Measurements from ENCODE around the gene GCA. TPM values are rescaled to one million over a fixed set of nuclear protein-coding genes. Genes with fewer than 3 reads are reported as not detected.

GCA gene
- total and polyA plus RNA-seq, 2 of the 13 experiments (the other 11 are each of a cell fraction or from before 2014, with no cell fraction given), result 42.0 to 48.3 TPM

DNA sequence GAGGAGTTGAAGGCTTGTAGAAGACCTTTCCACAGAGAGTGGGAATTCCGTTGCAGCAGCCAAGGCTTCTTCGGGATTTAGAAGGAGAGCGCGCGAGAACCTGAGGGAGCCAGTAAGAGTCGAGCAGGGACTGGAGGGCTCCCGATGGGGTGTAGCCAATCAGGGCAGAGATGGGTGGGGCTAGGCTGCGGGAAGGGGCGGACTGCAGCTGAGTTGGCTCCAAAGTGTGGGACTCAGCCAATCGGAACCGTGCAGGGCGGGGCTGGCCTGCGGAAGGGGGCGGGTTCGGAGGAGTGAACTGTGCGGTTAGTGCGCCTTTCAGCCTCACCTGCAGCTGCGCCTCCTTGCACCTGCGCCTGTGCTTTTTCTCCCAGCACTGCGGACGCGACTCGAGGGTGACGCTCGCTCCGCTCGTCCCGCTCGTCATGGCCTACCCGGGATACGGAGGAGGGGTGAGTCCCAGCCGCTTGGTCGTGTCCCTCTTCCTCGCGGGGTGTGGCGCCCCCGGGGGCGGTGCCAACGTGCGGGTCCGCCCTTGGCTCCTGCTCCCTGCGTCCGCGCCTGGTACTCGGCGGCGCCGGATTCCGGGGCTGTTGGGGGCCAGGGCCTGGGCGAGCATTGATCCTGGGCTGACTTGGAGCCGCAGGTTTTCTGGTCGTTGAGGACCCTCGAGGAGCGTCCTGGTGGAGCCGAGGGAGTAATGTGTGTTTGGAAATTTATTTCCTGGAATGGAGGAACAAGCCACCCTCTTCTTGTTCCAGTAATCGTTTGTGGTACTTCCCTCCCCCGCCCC lies at the start of gene GCA (continued):
- TF ChIP-seq, protein P1, sequence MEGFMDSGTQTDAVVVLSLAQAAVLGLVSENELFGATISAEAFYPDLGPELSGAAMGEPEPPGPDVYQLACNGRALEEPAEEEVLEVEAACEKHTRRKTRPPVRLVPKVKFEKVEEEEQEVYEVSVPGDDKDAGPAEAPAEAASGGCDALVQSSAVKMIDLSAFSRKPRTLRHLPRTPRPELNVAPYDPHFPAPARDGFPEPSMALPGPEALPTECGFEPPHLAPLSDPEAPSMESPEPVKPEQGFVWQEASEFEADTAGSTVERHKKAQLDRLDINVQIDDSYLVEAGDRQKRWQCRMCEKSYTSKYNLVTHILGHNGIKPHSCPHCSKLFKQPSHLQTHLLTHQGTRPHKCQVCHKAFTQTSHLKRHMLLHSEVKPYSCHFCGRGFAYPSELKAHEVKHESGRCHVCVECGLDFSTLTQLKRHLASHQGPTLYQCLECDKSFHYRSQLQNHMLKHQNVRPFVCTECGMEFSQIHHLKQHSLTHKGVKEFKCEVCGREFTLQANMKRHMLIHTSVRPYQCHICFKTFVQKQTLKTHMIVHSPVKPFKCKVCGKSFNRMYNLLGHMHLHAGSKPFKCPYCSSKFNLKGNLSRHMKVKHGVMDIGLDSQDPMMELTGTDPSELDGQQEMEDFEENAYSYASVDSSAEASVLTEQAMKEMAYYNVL (CRISPR knock-in tag; IDR thresholded peaks at IDR 0.05; ENCODE audit: borderline replicate concordance), result peak; percentile 64; the same call in 1 of the 2 replicates
- TF ChIP-seq, protein P2, sequence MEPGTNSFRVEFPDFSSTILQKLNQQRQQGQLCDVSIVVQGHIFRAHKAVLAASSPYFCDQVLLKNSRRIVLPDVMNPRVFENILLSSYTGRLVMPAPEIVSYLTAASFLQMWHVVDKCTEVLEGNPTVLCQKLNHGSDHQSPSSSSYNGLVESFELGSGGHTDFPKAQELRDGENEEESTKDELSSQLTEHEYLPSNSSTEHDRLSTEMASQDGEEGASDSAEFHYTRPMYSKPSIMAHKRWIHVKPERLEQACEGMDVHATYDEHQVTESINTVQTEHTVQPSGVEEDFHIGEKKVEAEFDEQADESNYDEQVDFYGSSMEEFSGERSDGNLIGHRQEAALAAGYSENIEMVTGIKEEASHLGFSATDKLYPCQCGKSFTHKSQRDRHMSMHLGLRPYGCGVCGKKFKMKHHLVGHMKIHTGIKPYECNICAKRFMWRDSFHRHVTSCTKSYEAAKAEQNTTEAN (CRISPR knock-in tag; conservative IDR thresholded peaks at IDR 0.05), result no peak
- TF ChIP-seq NFATC3 (CRISPR knock-in tag; IDR thresholded peaks at IDR 0.05) (no peak; the same call in 1 of the 2 replicates), SRSF1 (optimal IDR thresholded peaks at IDR 0.05; ENCODE audit: low read depth, low read length) (peak; percentile 98), SNRNP70 (IDR thresholded peaks at IDR 0.05; ENCODE audit: low read depth, low read length) (no peak), CCDC6 (CRISPR knock-in tag; IDR thresholded peaks at IDR 0.05) (no peak; the same call in 1 of the 2 replicates), ZSCAN31 (CRISPR knock-in tag; IDR thresholded peaks at IDR 0.05; ENCODE audit: low read depth) (peak; percentile 70; the same call in 1 of the 2 replicates), ZNF782 (CRISPR knock-in tag; IDR thresholded peaks at IDR 0.05; ENCODE audit: borderline replicate concordance) (peak; percentile 65; the same call in 1 of the 2 replicates), ZNF292 (CRISPR knock-in tag; IDR thresholded peaks at IDR 0.05; ENCODE audit: borderline replicate concordance, low read depth) (peak; percentile 93), RBFOX2 (IDR thresholded peaks at IDR 0.05; ENCODE audit: low read depth, low read length) (peak; percentile 88)
- TF ChIP-seq, protein P3, sequence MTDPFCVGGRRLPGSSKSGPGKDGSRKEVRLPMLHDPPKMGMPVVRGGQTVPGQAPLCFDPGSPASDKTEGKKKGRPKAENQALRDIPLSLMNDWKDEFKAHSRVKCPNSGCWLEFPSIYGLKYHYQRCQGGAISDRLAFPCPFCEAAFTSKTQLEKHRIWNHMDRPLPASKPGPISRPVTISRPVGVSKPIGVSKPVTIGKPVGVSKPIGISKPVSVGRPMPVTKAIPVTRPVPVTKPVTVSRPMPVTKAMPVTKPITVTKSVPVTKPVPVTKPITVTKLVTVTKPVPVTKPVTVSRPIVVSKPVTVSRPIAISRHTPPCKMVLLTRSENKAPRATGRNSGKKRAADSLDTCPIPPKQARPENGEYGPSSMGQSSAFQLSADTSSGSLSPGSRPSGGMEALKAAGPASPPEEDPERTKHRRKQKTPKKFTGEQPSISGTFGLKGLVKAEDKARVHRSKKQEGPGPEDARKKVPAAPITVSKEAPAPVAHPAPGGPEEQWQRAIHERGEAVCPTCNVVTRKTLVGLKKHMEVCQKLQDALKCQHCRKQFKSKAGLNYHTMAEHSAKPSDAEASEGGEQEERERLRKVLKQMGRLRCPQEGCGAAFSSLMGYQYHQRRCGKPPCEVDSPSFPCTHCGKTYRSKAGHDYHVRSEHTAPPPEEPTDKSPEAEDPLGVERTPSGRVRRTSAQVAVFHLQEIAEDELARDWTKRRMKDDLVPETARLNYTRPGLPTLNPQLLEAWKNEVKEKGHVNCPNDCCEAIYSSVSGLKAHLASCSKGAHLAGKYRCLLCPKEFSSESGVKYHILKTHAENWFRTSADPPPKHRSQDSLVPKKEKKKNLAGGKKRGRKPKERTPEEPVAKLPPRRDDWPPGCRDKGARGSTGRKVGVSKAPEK (CRISPR knock-in tag; IDR thresholded peaks at IDR 0.05; ENCODE audit: borderline replicate concordance), result no peak
- TF ChIP-seq, protein P4, sequence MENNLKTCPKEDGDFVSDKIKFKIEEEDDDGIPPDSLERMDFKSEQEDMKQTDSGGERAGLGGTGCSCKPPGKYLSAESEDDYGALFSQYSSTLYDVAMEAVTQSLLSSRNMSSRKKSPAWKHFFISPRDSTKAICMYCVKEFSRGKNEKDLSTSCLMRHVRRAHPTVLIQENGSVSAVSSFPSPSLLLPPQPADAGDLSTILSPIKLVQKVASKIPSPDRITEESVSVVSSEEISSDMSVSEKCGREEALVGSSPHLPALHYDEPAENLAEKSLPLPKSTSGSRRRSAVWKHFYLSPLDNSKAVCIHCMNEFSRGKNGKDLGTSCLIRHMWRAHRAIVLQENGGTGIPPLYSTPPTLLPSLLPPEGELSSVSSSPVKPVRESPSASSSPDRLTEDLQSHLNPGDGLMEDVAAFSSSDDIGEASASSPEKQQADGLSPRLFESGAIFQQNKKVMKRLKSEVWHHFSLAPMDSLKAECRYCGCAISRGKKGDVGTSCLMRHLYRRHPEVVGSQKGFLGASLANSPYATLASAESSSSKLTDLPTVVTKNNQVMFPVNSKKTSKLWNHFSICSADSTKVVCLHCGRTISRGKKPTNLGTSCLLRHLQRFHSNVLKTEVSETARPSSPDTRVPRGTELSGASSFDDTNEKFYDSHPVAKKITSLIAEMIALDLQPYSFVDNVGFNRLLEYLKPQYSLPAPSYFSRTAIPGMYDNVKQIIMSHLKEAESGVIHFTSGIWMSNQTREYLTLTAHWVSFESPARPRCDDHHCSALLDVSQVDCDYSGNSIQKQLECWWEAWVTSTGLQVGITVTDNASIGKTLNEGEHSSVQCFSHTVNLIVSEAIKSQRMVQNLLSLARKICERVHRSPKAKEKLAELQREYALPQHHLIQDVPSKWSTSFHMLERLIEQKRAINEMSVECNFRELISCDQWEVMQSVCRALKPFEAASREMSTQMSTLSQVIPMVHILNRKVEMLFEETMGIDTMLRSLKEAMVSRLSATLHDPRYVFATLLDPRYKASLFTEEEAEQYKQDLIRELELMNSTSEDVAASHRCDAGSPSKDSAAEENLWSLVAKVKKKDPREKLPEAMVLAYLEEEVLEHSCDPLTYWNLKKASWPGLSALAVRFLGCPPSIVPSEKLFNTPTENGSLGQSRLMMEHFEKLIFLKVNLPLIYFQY (CRISPR knock-in tag; IDR thresholded peaks at IDR 0.05; ENCODE audit: borderline replicate concordance), result no peak; the same call in 1 of the 2 replicates
- TF ChIP-seq, protein P5, sequence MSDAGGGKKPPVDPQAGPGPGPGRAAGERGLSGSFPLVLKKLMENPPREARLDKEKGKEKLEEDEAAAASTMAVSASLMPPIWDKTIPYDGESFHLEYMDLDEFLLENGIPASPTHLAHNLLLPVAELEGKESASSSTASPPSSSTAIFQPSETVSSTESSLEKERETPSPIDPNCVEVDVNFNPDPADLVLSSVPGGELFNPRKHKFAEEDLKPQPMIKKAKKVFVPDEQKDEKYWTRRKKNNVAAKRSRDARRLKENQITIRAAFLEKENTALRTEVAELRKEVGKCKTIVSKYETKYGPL (CRISPR knock-in tag; IDR thresholded peaks at IDR 0.05), result no peak
- TF ChIP-seq, protein P6, sequence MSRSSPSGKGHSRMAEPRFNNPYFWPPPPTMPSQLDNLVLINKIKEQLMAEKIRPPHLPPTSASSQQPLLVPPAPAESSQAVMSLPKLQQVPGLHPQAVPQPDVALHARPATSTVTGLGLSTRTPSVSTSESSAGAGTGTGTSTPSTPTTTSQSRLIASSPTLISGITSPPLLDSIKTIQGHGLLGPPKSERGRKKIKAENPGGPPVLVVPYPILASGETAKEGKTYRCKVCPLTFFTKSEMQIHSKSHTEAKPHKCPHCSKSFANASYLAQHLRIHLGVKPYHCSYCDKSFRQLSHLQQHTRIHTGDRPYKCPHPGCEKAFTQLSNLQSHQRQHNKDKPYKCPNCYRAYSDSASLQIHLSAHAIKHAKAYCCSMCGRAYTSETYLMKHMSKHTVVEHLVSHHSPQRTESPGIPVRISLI (CRISPR knock-in tag; IDR thresholded peaks at IDR 0.05; ENCODE audit: borderline replicate concordance), result peak; percentile 12; the same call in 1 of the 2 replicates
